MM.1S (cell line): ENCODE measurements around the gene CUL1.
A peak's percentile ranks its signal among the peaks of the same experiment; 100 is the strongest.
"Not testable (repeated sequence)": the region's sequence is repeated elsewhere in the genome, so short reads cannot be mapped to it uniquely, and the experiment has no call there.

Experiments used
- DNase-seq: peaks from one replicate; pipeline ENCODE4 v3.0.0-alpha.2; 2015
- H2AFZ ChIP-seq: fragments of 300-600 bp; sonication (generic); 2 replicates; pipeline ENCODE4 v1.6.0; 2016; ENCODE audit warnings: antibody characterized with exemption, low read length
- H3F3A ChIP-seq: fragments of 300-600 bp; sonication (generic); 2 replicates; pipeline ENCODE4 v1.6.1; 2016; ENCODE audit warnings: mild to moderate bottlenecking, antibody characterized with exemption, low read length, moderate library complexity, mixed read lengths; ENCODE audit not compliant: insufficient read depth
- H3K27ac ChIP-seq: fragments of 300-600 bp; sonication (generic); 2 replicates; pipeline ENCODE4 v1.5.1; 2016; ENCODE audit warnings: mild to moderate bottlenecking, low read length
- H3K27me3 ChIP-seq: fragments of 300-600 bp; sonication (generic); replicated peaks from 2 replicates; pipeline ENCODE4 v1.6.0; 2016; ENCODE audit warnings: low read length; ENCODE audit not compliant: insufficient read depth
- H3K36me3 ChIP-seq: fragments of 300-600 bp; sonication (generic); replicated peaks from 2 replicates; pipeline ENCODE4 v1.6.1; 2016; ENCODE audit warnings: mild to moderate bottlenecking, low read length, mixed read lengths; ENCODE audit not compliant: insufficient read depth
- H3K4me1 ChIP-seq: fragments of 300-600 bp; sonication (generic); 2 replicates; pipeline ENCODE4 v1.6.1; 2016; ENCODE audit warnings: low read length, mixed read lengths
- H3K4me2 ChIP-seq: fragments of 300-600 bp; sonication (generic); 2 replicates; pipeline ENCODE4 v1.6.0; 2016; ENCODE audit warnings: low read depth, low read length
- H3K4me3 ChIP-seq: fragments of 300-600 bp; sonication (generic); 2 replicates; pipeline ENCODE4 v1.5.1; 2016; ENCODE audit warnings: low read length, mixed read lengths
- H3K79me2 ChIP-seq: fragments of 300-600 bp; sonication (generic); 2 replicates; pipeline ENCODE4 v1.6.1; 2016; ENCODE audit warnings: mixed run types, low read length, mixed read lengths
- H3K9ac ChIP-seq: fragments of 300-600 bp; sonication (generic); 2 replicates; pipeline ENCODE4 v1.6.1; 2016; ENCODE audit warnings: low read length, mixed read lengths
- H3K9me2 ChIP-seq: fragments of 300-600 bp; sonication (generic); replicated peaks from 2 replicates; pipeline ENCODE4 v1.6.1; 2016; ENCODE audit warnings: mild to moderate bottlenecking, low read length, mixed read lengths; ENCODE audit not compliant: insufficient read depth
- H3K9me3 ChIP-seq: fragments of 300-600 bp; sonication (generic); replicated peaks from 2 replicates; pipeline ENCODE4 v1.6.1; 2016; ENCODE audit warnings: mild to moderate bottlenecking, low read length, mixed read lengths; ENCODE audit not compliant: insufficient read depth
- H4K20me1 ChIP-seq: fragments of 300-600 bp; sonication (generic); 2 replicates; pipeline ENCODE4 v1.6.1; 2016; ENCODE audit warnings: mild to moderate bottlenecking, low read length, moderate library complexity, mixed read lengths; ENCODE audit not compliant: insufficient read depth
- EZH2 ChIP-seq: fragments of 300-600 bp; sonication (generic); optimal IDR thresholded peaks from 2 replicates; pipeline ENCODE3; 2017; ENCODE audit warnings: low read depth, mild to moderate bottlenecking, antibody characterized with exemption, low read length, mixed read lengths
- EZH2phosphoT487 ChIP-seq: fragments of 300-600 bp; sonication (generic); IDR thresholded peaks from 2 replicates; pipeline ENCODE4 v1.6.1; 2018; ENCODE audit warnings: antibody characterized with exemption, low read length
- TF ChIP-seq, protein P1 (sequence below): fragments of 300-600 bp; sonication (generic); IDR thresholded peaks from 2 replicates; pipeline ENCODE4 v1.5.1; 2016; ENCODE audit warnings: antibody characterized with exemption, low read length, mixed read lengths

The CUL1 gene

DNA sequence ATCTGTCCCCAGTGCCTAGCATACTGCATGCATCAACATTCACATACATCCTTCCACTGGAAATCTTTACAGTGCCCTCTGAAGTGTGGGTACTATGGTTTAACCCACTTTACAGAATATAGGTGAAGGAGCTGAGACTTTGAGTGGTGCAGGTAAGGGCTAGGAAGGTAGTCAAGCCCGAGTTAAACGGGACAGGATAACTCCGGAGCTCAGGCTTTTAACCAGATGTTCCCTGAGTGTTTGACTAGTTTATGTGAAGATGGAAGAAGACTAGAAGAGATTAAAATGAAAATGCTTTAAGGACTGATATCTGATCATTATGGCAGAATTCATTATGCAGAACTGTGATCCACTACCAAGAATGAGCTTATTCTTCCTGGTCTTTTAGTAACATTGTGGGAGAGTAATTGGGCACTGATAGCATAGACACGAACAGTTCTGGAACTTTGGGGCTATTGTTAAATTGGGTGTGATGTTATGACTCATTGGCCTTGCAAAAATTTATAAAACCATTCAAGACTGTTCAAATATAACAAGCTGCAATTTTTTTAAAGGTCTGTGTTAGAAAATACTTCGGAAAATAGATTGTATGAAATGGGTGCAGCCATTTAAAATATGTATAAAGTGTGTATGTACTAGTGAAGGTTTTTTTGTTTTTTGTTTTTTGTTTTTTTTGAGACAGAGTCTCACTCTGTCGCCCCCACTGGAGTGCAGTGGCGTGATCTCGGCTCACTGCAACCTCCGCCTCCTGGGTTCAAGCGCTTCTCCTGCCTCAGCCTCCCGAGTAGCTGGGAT, 4.4 kb downstream of the CUL1 start:
- H3K4me2 ChIP-seq, result peak overlapping the region; percentile 82; the same call in 1 of the 2 replicates
- peaks cover 61% of the 10 kb centered on the region for H4K20me1 ChIP-seq
- H3K79me2 ChIP-seq, result peaks cover 93% of the 10 kb centered on the region
- H2AFZ ChIP-seq, result no peak overlapping the region
- H3K36me3 ChIP-seq, result no peaks in the 10 kb centered on the region
- no peak overlapping the region for H3K9ac ChIP-seq
- DNase-seq, result no peak
- no peaks in the 10 kb centered on the region for H3K9me3 ChIP-seq
- H3K27me3 ChIP-seq, result no peaks in the 10 kb centered on the region
- H3K4me3 ChIP-seq, result no peak overlapping the region
- H3F3A ChIP-seq, result peaks cover 25% of the 10 kb centered on the region
- no peak overlapping the region for H3K27ac ChIP-seq
- TF ChIP-seq EZH2phosphoT487 (no peak), EZH2 (no peak)
- TF ChIP-seq, protein P1, sequence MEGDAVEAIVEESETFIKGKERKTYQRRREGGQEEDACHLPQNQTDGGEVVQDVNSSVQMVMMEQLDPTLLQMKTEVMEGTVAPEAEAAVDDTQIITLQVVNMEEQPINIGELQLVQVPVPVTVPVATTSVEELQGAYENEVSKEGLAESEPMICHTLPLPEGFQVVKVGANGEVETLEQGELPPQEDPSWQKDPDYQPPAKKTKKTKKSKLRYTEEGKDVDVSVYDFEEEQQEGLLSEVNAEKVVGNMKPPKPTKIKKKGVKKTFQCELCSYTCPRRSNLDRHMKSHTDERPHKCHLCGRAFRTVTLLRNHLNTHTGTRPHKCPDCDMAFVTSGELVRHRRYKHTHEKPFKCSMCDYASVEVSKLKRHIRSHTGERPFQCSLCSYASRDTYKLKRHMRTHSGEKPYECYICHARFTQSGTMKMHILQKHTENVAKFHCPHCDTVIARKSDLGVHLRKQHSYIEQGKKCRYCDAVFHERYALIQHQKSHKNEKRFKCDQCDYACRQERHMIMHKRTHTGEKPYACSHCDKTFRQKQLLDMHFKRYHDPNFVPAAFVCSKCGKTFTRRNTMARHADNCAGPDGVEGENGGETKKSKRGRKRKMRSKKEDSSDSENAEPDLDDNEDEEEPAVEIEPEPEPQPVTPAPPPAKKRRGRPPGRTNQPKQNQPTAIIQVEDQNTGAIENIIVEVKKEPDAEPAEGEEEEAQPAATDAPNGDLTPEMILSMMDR, result no peak
- H3K4me1 ChIP-seq, result peaks cover 59% of the 10 kb centered on the region
- H3K9me2 ChIP-seq, result no peaks in the 10 kb centered on the region

DNA sequence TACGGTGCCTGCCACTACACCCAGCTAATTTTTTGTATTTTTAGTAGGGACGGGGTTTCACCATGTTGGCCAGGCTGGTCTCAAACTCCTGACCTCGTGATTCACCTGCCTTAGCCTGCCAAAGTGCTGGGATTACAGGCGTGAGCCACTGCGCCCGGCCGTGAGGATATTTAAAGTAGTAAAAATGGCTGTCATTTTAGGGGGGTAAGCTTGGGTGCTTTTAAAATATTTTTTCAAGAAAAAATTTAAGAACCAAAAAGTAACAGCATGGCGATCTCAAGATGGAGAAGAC, 4.9 kb downstream of the CUL1 start:
- H3K4me2 ChIP-seq, H3K36me3 ChIP-seq, DNase-seq, H3K27me3 ChIP-seq, H3K9ac ChIP-seq, H3K27ac ChIP-seq, H3K9me2 ChIP-seq, H2AFZ ChIP-seq, H3K4me3 ChIP-seq, H3K9me3 ChIP-seq: not testable (repeated sequence)
- peaks cover 97% of the 10 kb centered on the region for H3K79me2 ChIP-seq
- H4K20me1 ChIP-seq, result peaks cover 67% of the 10 kb centered on the region
- peaks cover 65% of the 10 kb centered on the region for H3K4me1 ChIP-seq
- H3F3A ChIP-seq, result peaks cover 24% of the 10 kb centered on the region

DNA sequence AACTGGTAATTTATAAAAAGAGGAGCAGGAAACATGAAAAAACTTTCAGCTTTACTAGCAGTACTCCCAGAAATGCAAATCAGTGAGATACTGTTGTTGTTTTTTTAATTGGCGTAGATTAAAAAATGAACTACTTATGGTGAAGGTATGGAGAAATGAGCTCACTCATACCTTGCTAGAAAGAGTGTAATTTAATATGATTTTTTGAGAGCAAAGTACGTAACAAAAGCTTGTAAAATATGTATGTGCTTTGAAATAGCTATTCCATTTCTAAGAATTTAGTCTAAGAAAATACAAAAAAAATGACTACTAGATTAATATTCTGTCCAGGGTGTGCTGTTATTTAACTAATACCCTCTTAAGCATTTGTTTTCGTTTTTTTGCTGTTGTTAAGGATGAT, 5.5 kb downstream of the CUL1 start:
- Histone ChIP-seq H3K4me1 (peaks cover 70% of the 10 kb centered on the region), H4K20me1 (peaks cover 71% of the 10 kb centered on the region)

DNA sequence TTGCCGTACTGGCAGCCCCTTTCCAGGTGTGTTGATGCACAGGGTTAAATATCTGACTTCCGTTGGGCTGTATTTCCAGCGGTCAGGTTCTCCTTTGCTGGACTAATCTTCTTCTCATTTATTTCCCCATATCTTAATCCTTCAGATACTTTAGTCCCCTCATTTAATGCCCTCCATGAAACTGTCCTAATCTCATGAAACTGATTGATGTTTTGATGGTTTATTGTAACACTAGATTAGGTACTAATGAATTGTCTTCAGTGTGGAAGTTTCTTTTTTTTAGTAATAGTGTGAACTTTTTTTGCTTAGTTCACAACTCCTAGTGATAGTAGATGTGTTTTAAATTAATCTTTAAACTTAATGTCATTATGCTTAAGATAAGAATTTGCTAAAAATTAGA, 6.3 kb downstream of the CUL1 start:
- H3K9me3 ChIP-seq, result no peaks in the 10 kb centered on the region
- H4K20me1 ChIP-seq, result peaks cover 71% of the 10 kb centered on the region
- H3K4me3 ChIP-seq, result no peak overlapping the region
- TF ChIP-seq, protein P1, result no peak
- TF ChIP-seq EZH2, result no peak
- no peak for TF ChIP-seq EZH2phosphoT487
- no peak overlapping the region for H3K4me2 ChIP-seq
- H3K9ac ChIP-seq, result no peak overlapping the region
- no peaks in the 10 kb centered on the region for H3K36me3 ChIP-seq
- no peaks in the 10 kb centered on the region for H3K27me3 ChIP-seq
- no peak overlapping the region for H2AFZ ChIP-seq
- no peak for DNase-seq
- no peak overlapping the region for H3K27ac ChIP-seq
- H3K4me1 ChIP-seq, result peaks cover 77% of the 10 kb centered on the region
- peaks cover 100% of the 10 kb centered on the region for H3K79me2 ChIP-seq
- H3F3A ChIP-seq, result peaks cover 26% of the 10 kb centered on the region
- no peaks in the 10 kb centered on the region for H3K9me2 ChIP-seq

More for the DNA sequence above, 5.5 kb downstream of the CUL1 start:
- no peak overlapping the region for H2AFZ ChIP-seq
- no peaks in the 10 kb centered on the region for H3K27me3 ChIP-seq
- H3K4me3 ChIP-seq, result no peak overlapping the region
- TF ChIP-seq EZH2phosphoT487, result no peak
- TF ChIP-seq EZH2, result no peak
- TF ChIP-seq, protein P1, result no peak
- peaks cover 24% of the 10 kb centered on the region for H3F3A ChIP-seq
- no peaks in the 10 kb centered on the region for H3K9me3 ChIP-seq
- no peak overlapping the region for H3K9ac ChIP-seq
- H3K36me3 ChIP-seq, result no peaks in the 10 kb centered on the region
- H3K79me2 ChIP-seq, result peaks cover 100% of the 10 kb centered on the region
- no peak for DNase-seq
- no peaks in the 10 kb centered on the region for H3K9me2 ChIP-seq
- no peak overlapping the region for H3K27ac ChIP-seq
- H3K4me2 ChIP-seq, result peak overlapping the region; percentile 2; the same call in 1 of the 2 replicates
